ENCODE measurements around the gene PSKH1. TPM values are rescaled to one million over a fixed set of nuclear protein-coding genes. Genes with fewer than 3 reads are reported as not detected.

The PSKH1 gene
- polyA plus RNA-seq, 1 donor (not counting 4 experiments of a cell fraction or from before 2014, with no cell fraction given), result 10.7 TPM

GRCh38 chr16:67943619-67944504 lies 50.8 kb downstream of the PSKH1 start, which contains the start of gene LCAT:
Gene LCAT, minus strand, starts transcription at chr16:67944120. Its CDS starts 19 bp downstream, at chr16:67944101.
- no peak within 1 kb of the TSS for H2AFZ ChIP-seq (ENCODE audit: control insufficient read depth, low read length)
- H3K4me2 ChIP-seq (ENCODE audit: control insufficient read depth, extremely low read depth, insufficient read depth, low read depth, low read length), result no peak within 1 kb of the TSS
- no peaks in the 10 kb centered on the region for H3K9me3 ChIP-seq (ENCODE audit: control insufficient read depth, low read depth, low read length)
- no peak within 1 kb of the TSS for H3K9ac ChIP-seq (ENCODE audit: control insufficient read depth, extremely low read depth, insufficient read depth, low read length)
- H4K20me1 ChIP-seq (ENCODE audit: control insufficient read depth, extremely low read depth, insufficient read depth, low read length), result peaks cover 3% of the 10 kb centered on the region
- peaks cover 5% of the 10 kb centered on the region for H3K9me1 ChIP-seq (ENCODE audit: control insufficient read depth, extremely low read depth, insufficient read depth, low read length)
- H3K79me2 ChIP-seq (ENCODE audit: control insufficient read depth, insufficient read depth, low read length), result peaks cover 8% of the 10 kb centered on the region
- H3K36me3 ChIP-seq (ENCODE audit: control insufficient read depth in 2 of 2, extremely low read depth in 1 of 2, insufficient read depth in 2 of 2, low read length in 2 of 2), result peaks cover 66 to 69% of the 10 kb centered on the region in 2 experiments
- TF ChIP-seq CTCF (optimal IDR thresholded peaks at IDR 0.05 in 1 of 3, IDR thresholded peaks at IDR 0.05 in 1 of 3, conservative IDR thresholded peaks at IDR 0.05 in 1 of 3; ENCODE audit: extremely low read depth in 1 of 3, insufficient read depth in 2 of 3, low read length in 3 of 3), result no peak
- no peak for TF ChIP-seq EZH2 (IDR thresholded peaks at IDR 0.05; ENCODE audit: low read length)
- no peak for FAIRE-seq
- dilution Hi-C loops (cut with MboI; ENCODE audit: extremely low pct_ligation_motif_present, low sequenced_read_pairs), result no loop called here
- no peak for DNase-seq (ENCODE audit: low read depth, low spot score)
- H3K4me1 ChIP-seq (ENCODE audit: control insufficient read depth, extremely low read depth, insufficient read depth, low read length), result no peaks in the 10 kb centered on the region
- no peak within 1 kb of the TSS for H3K4me3 ChIP-seq (ENCODE audit: control insufficient read depth in 2 of 3, extremely low read depth in 1 of 3, insufficient read depth in 2 of 3, low read depth in 1 of 3, low read length in 3 of 3)
- no peak within 1 kb of the TSS for H3K27ac ChIP-seq (ENCODE audit: control insufficient read depth, insufficient read depth, low read length)
- H3K27me3 ChIP-seq (ENCODE audit: control insufficient read depth, extremely low read depth, insufficient read depth, low read length), result no peaks in the 10 kb centered on the region

GRCh38 chr16:67944690-67945391 lies 51.8 kb downstream of the PSKH1 start:
- Histone ChIP-seq H3K9ac (ENCODE audit: control insufficient read depth, extremely low read depth, insufficient read depth, low read length) (no peak overlapping the region), H3K9me1 (ENCODE audit: control insufficient read depth, extremely low read depth, insufficient read depth, low read length) (peaks cover 5% of the 10 kb centered on the region), H3K9me3 (ENCODE audit: control insufficient read depth, low read depth, low read length) (no peaks in the 10 kb centered on the region), H3K36me3 (ENCODE audit: control insufficient read depth in 2 of 2, extremely low read depth in 1 of 2, insufficient read depth in 2 of 2, low read length in 2 of 2) (peaks cover 70 to 75% of the 10 kb centered on the region in 2 experiments), H3K79me2 (ENCODE audit: control insufficient read depth, insufficient read depth, low read length) (peaks cover 8% of the 10 kb centered on the region), H3K4me1 (ENCODE audit: control insufficient read depth, extremely low read depth, insufficient read depth, low read length) (no peaks in the 10 kb centered on the region), H4K20me1 (ENCODE audit: control insufficient read depth, extremely low read depth, insufficient read depth, low read length) (peaks cover 3% of the 10 kb centered on the region), H2AFZ (ENCODE audit: control insufficient read depth, low read length) (no peak overlapping the region), H3K27ac (ENCODE audit: control insufficient read depth, insufficient read depth, low read length) (no peak overlapping the region), H3K27me3 (ENCODE audit: control insufficient read depth, extremely low read depth, insufficient read depth, low read length) (no peaks in the 10 kb centered on the region), H3K4me3 (ENCODE audit: control insufficient read depth in 2 of 3, extremely low read depth in 1 of 3, insufficient read depth in 2 of 3, low read depth in 1 of 3, low read length in 3 of 3) (no peak overlapping the region), H3K4me2 (ENCODE audit: control insufficient read depth, extremely low read depth, insufficient read depth, low read depth, low read length) (no peak overlapping the region)
- FAIRE-seq (no peak), DNase-seq (ENCODE audit: low read depth, low spot score) (no peak)
- dilution Hi-C loops (cut with MboI; ENCODE audit: extremely low pct_ligation_motif_present, low sequenced_read_pairs), result no loop called here
- TF ChIP-seq EZH2 (IDR thresholded peaks at IDR 0.05; ENCODE audit: low read length), result no peak
- no peak for TF ChIP-seq CTCF (optimal IDR thresholded peaks at IDR 0.05 in 1 of 3, IDR thresholded peaks at IDR 0.05 in 1 of 3, conservative IDR thresholded peaks at IDR 0.05 in 1 of 3; ENCODE audit: extremely low read depth in 1 of 3, insufficient read depth in 2 of 3, low read length in 3 of 3)

Measured in keratinocyte (primary cell).